IPS-NIHi7 (cell line): ENCODE results near the gene BTBD3.

Experiments
- DNase-seq: peaks from one replicate; pipeline ENCODE4 v3.0.0; 2012; ENCODE audit warnings: mixed read lengths; ENCODE audit errors: extremely low spot score

BTBD3 gene

GRCh38 chr20:11917663-11918062, at the start of gene BTBD3:
TSS of gene BTBD3 (plus strand) at chr20:11917893. CDS start at chr20:11918276, 383 bp downstream.
- DNase-seq: no peak

- DNase-seq: no peak
Observed at GRCh38 chr20:11869641-11870040, 48.1 kb upstream of the BTBD3 start.

GRCh38 chr20:11870411-11870810, 47.3 kb upstream of the BTBD3 start:
- DNase-seq: no peak

- DNase-seq: no peak
Observed at GRCh38 chr20:11876555-11876954, 41.1 kb upstream of the BTBD3 start.

GRCh38 chr20:11880680-11881079, 37.0 kb upstream of the BTBD3 start:
- DNase-seq: no peak

GRCh38 chr20:11881449-11881848, 36.2 kb upstream of the BTBD3 start:
- no peak for DNase-seq

GRCh38 chr20:11882651-11883050, 35.0 kb upstream of the BTBD3 start:
- DNase-seq: no peak

GRCh38 chr20:11888648-11889047, 29.0 kb upstream of the BTBD3 start:
- DNase-seq: no peak

- peak; percentile 96 for DNase-seq
Observed at GRCh38 chr20:11890331-11891076, 27.2 kb upstream of the BTBD3 start.

- DNase-seq: peak; percentile 37
Observed at GRCh38 chr20:11891077-11891775, 26.5 kb upstream of the BTBD3 start.

- DNase-seq: peak; percentile 78
Observed at GRCh38 chr20:11891776-11892545, 25.7 kb upstream of the BTBD3 start.

- DNase-seq: no peak
Observed at GRCh38 chr20:11894062-11894461, 23.6 kb upstream of the BTBD3 start.

GRCh38 chr20:11895861-11896387, 21.8 kb upstream of the BTBD3 start:
- no peak for DNase-seq

- DNase-seq: no peak
Observed at GRCh38 chr20:11901127-11901526, 16.6 kb upstream of the BTBD3 start.

- DNase-seq: no peak
Observed at GRCh38 chr20:11902285-11902697, 15.4 kb upstream of the BTBD3 start.

- no peak for DNase-seq
Observed at GRCh38 chr20:11905460-11906179, 12.1 kb upstream of the BTBD3 start.

- no peak for DNase-seq
Observed at GRCh38 chr20:11906626-11907480, 10.8 kb upstream of the BTBD3 start.

GRCh38 chr20:11907621-11908020, 10.1 kb upstream of the BTBD3 start:
- DNase-seq: no peak

- peak; percentile 26 for DNase-seq
Observed at GRCh38 chr20:11912013-11912658, 5.6 kb upstream of the BTBD3 start.
